HL-60 (cell line): ENCODE data around the gene TRPM6.

ENCODE experiments used
- CTCF ChIP-seq: IDR thresholded peaks from one replicate; pipeline ENCODE4 v1.5.1; 2011; ENCODE audit warnings: low read length, control low read depth, inconsistent platforms; ENCODE audit not compliant: insufficient read depth
- POLR2AphosphoS5 ChIP-seq: IDR thresholded peaks from 2 replicates; pipeline ENCODE4 v1.6.1; 2012; ENCODE audit warnings: low read depth

GRCh38 chr9:74783408-74783807 lies 104.3 kb downstream of the TRPM6 start:
- TF ChIP-seq CTCF, result no peak
- no peak for TF ChIP-seq POLR2AphosphoS5
